CD8-positive, alpha-beta memory T cell (primary cell): ENCODE measurements around the gene SMYD3. TPM values are rescaled to one million over a fixed set of nuclear protein-coding genes. Genes with fewer than 3 reads are reported as not detected.

Source experiments
- CTCF ChIA-PET: fragments of 350-600 bp; sonication (Branson Sonifier 250); formaldehyde crosslinking; loops from one replicate; lab custom pipeline; 2021; ENCODE audit warnings: antibody characterized with exemption; lab: Charles Lee
- POLR2A ChIA-PET: fragments of 350-600 bp; sonication (Branson Sonifier 250); formaldehyde crosslinking; loops from one replicate; lab custom pipeline; 2021; ENCODE audit warnings: antibody characterized with exemption; lab: Charles Lee
- DNase-seq, 5 donors: peaks; one replicate each; pipeline versions ENCODE4 v3.0.0 to v3.0.0-alpha.2; 2020 to 2022; ENCODE audit warnings: mixed read lengths in 1 of 5
- H3K27ac ChIP-seq: one replicate; pipeline ENCODE4 v1.7.0; 2013; ENCODE audit warnings: low read depth, mild to moderate bottlenecking, low read length, moderate library complexity
- H3K27me3 ChIP-seq: 2 replicates; pipeline ENCODE4 v1.7.0; 2013; ENCODE audit warnings: low read length, mild to moderate bottlenecking; ENCODE audit not compliant: insufficient read depth, poor library complexity, severe bottlenecking
- H3K36me3 ChIP-seq: 2 replicates; pipeline ENCODE4 v1.7.0; 2013; ENCODE audit warnings: mild to moderate bottlenecking, low read length, moderate library complexity; ENCODE audit not compliant: insufficient read depth
- H3K4me1 ChIP-seq: 2 replicates; pipeline ENCODE4 v1.7.0; 2013; ENCODE audit warnings: mild to moderate bottlenecking, low read length, moderate library complexity; ENCODE audit not compliant: insufficient read depth
- H3K4me3 ChIP-seq: 2 replicates; pipeline ENCODE4 v1.7.0; 2013; ENCODE audit warnings: mild to moderate bottlenecking, low read length
- H3K9me3 ChIP-seq: 2 replicates; pipeline ENCODE4 v1.7.0; 2013; ENCODE audit warnings: mild to moderate bottlenecking, low read length
- H3K27ac Mint-ChIP-seq, 8 donors: one replicate each; pipeline ENCODE4 v1.8.0; 2020 to 2021; ENCODE audit warnings: mixed read lengths in 8 of 8, mild to moderate bottlenecking in 6 of 8, inconsistent platforms in 3 of 8, moderate library complexity in 3 of 8
- H3K27me3 Mint-ChIP-seq, 2 donors: one replicate each; pipeline ENCODE4 v1.8.0; 2020 to 2021; ENCODE audit warnings: mixed read lengths in 2 of 2, mild to moderate bottlenecking in 1 of 2, moderate library complexity in 1 of 2
- H3K36me3 Mint-ChIP-seq, 3 donors: one replicate each; pipeline ENCODE4 v1.8.0; 2020 to 2021; ENCODE audit warnings: mixed read lengths in 3 of 3, inconsistent platforms in 1 of 3, mild to moderate bottlenecking in 1 of 3
- H3K4me1 Mint-ChIP-seq, 3 donors: one replicate each; pipeline ENCODE4 v1.8.0; 2020 to 2021; ENCODE audit warnings: mixed read lengths in 3 of 3, inconsistent platforms in 1 of 3, mild to moderate bottlenecking in 1 of 3
- H3K4me3 Mint-ChIP-seq, 7 donors: one replicate each; pipeline ENCODE4 v1.8.0; 2020 to 2021; ENCODE audit warnings: mixed read lengths in 7 of 7, mild to moderate bottlenecking in 6 of 7, moderate library complexity in 4 of 7, inconsistent platforms in 2 of 7
- H3K9me3 Mint-ChIP-seq, 5 donors: one replicate each; pipeline ENCODE4 v1.8.0; 2020 to 2022; ENCODE audit warnings: mixed read lengths in 5 of 5, mild to moderate bottlenecking in 3 of 5, moderate library complexity in 2 of 5, inconsistent platforms in 1 of 5
- polyA plus RNA-seq: library from polyadenylated mRNA; unstranded; fragments of 300-500 nt; fragmentation: Illumina TruSeq; gene quantifications from one replicate; pipeline ENCODE4 v1.2.3, GENCODE V29; 2021
- total RNA-seq, 2 experiments: library from RNA; stranded (reverse); gene quantifications; one replicate each; pipeline ENCODE4 v1.2.3, GENCODE V29; 2021

SMYD3 gene
- total and polyA plus RNA-seq, 3 experiments from 2014 or later, result 12.4 to 31.7 (median 14.5) TPM

DNA sequence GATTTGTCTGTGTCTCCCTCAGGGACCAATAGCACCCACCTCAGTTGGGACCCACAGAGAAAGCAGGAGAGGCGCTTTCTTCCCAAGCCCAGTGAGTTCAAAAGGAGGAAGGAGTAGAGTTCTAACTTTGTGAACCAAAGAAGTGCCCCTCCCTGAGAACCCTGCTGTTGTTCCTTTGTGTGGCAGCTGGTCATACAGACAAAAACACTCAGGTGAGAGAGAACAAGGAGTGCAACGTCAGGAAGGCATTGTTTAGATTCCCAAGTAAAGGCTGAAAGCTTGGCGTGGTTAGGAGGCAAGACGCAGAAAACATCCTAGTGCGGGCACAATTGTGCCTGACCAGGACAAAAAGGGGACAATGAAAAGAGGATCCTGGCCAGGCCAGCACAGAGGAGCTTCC lies 697.7 kb downstream of the SMYD3 start:
- Histone ChIP-seq H3K27ac (no peak overlapping the region), H3K36me3 (no peaks in the 10 kb centered on the region), H3K27me3 (no peaks in the 10 kb centered on the region), H3K4me1 (no peaks in the 10 kb centered on the region), H3K9me3 (no peaks in the 10 kb centered on the region), H3K4me3 (no peak overlapping the region)
- H3K4me3 Mint-ChIP-seq, result no peak overlapping the region
- H3K27ac Mint-ChIP-seq, result peak overlapping the region in 1 of 8 donors; percentile 27
- peaks cover 0 to 13% (median 0%) of the 10 kb centered on the region in 3 donors for H3K36me3 Mint-ChIP-seq
- peaks cover 0 to under 1% (median 0%) of the 10 kb centered on the region in 5 donors for H3K9me3 Mint-ChIP-seq
- H3K27me3 Mint-ChIP-seq, result no peaks in the 10 kb centered on the region
- DNase-seq, result no peak
- ChIA-PET POLR2A (no interaction called here), CTCF (no interaction called here)
- H3K4me1 Mint-ChIP-seq, result peaks cover 13 to 25% (median 14%) of the 10 kb centered on the region in 3 donors

- no peaks in the 10 kb centered on the region for H3K27me3 ChIP-seq
- Mint-ChIP-seq H3K27me3 (no peaks in the 10 kb centered on the region), H3K9me3 (no peaks in the 10 kb centered on the region), H3K4me1 (peaks cover 13 to 25% (median 14%) of the 10 kb centered on the region in 3 donors), H3K27ac (peak overlapping the region in 5 of 8 donors; percentile 5 to 79 (median 29)), H3K36me3 (peaks cover 0 to 13% (median 2%) of the 10 kb centered on the region in 3 donors), H3K4me3 (peak overlapping the region in 5 of 7 donors; percentile 10 to 67 (median 56))
- POLR2A ChIA-PET, result no interaction called here
- no peaks in the 10 kb centered on the region for H3K4me1 ChIP-seq
- H3K27ac ChIP-seq, result no peak overlapping the region
- CTCF ChIA-PET, result no interaction called here
- no peaks in the 10 kb centered on the region for H3K9me3 ChIP-seq
- no peaks in the 10 kb centered on the region for H3K36me3 ChIP-seq
- no peak for DNase-seq
- H3K4me3 ChIP-seq, result no peak overlapping the region
These were observed 698.9 kb downstream of the SMYD3 start for GRCh38 chr1:245807954-245808719.

DNA sequence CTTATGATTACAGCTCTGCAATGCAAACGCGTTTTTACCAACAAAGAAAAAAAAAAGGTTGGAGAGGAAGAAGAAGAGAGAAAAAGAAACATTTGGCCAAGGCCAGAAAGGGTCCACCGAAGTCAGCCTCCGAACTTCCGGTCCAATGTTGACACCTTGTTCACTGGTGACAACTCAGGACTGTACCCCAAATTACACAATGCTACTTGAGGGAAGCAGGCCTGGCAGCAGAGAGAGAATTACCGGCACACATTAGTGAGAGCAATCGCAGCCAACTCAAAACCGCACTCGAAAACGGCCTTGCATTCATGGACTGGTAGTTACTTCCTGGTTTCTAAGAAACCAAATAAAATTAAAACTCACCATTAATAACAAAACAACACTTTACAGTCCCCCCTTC lies 699.8 kb downstream of the SMYD3 start:
- Mint-ChIP-seq H3K4me1 (peaks cover 13 to 25% (median 14%) of the 10 kb centered on the region in 3 donors), H3K27me3 (no peaks in the 10 kb centered on the region), H3K9me3 (no peaks in the 10 kb centered on the region), H3K4me3 (peak overlapping the region in 4 of 7 donors; percentile 15 to 58 (median 41)), H3K36me3 (peaks cover 2 to 8% (median 2%) of the 10 kb centered on the region in 3 donors), H3K27ac (peak overlapping the region in 4 of 8 donors; percentile 57 to 84 (median 66))
- H3K27me3 ChIP-seq, result no peaks in the 10 kb centered on the region
- no peaks in the 10 kb centered on the region for H3K4me1 ChIP-seq
- no peak overlapping the region for H3K27ac ChIP-seq
- CTCF ChIA-PET, result no interaction called here
- H3K4me3 ChIP-seq, result no peak overlapping the region
- DNase-seq, result no peak
- H3K9me3 ChIP-seq, result no peaks in the 10 kb centered on the region
- H3K36me3 ChIP-seq, result no peaks in the 10 kb centered on the region
- POLR2A ChIA-PET, result no interaction called here

- Mint-ChIP-seq H3K27me3 (no peaks in the 10 kb centered on the region), H3K4me3 (no peak overlapping the region), H3K27ac (no peak overlapping the region), H3K4me1 (peaks cover 13 to 25% (median 14%) of the 10 kb centered on the region in 3 donors), H3K36me3 (peaks cover 2 to 12% (median 4%) of the 10 kb centered on the region in 3 donors), H3K9me3 (no peaks in the 10 kb centered on the region)
- Histone ChIP-seq H3K27me3 (no peaks in the 10 kb centered on the region), H3K36me3 (no peaks in the 10 kb centered on the region), H3K4me3 (no peak overlapping the region), H3K27ac (no peak overlapping the region), H3K9me3 (no peaks in the 10 kb centered on the region), H3K4me1 (no peaks in the 10 kb centered on the region)
- POLR2A ChIA-PET, result no interaction called here
- DNase-seq, result no peak
- CTCF ChIA-PET, result no interaction called here
These were observed 701.5 kb downstream of the SMYD3 start for GRCh38 chr1:245805532-245805931.

GRCh38 chr1:245804696-245805095 lies 702.4 kb downstream of the SMYD3 start:
- peaks cover 13 to 22% (median 14%) of the 10 kb centered on the region in 3 donors for H3K4me1 Mint-ChIP-seq
- Histone ChIP-seq H3K36me3 (no peaks in the 10 kb centered on the region), H3K27ac (no peak overlapping the region), H3K9me3 (no peaks in the 10 kb centered on the region), H3K4me1 (no peaks in the 10 kb centered on the region), H3K4me3 (no peak overlapping the region), H3K27me3 (no peaks in the 10 kb centered on the region)
- DNase-seq, result no peak
- no peak overlapping the region for H3K4me3 Mint-ChIP-seq
- no peaks in the 10 kb centered on the region for H3K27me3 Mint-ChIP-seq
- POLR2A ChIA-PET, result no interaction called here
- CTCF ChIA-PET, result no interaction called here
- peaks cover 4 to 17% (median 5%) of the 10 kb centered on the region in 3 donors for H3K36me3 Mint-ChIP-seq
- no peaks in the 10 kb centered on the region for H3K9me3 Mint-ChIP-seq
- no peak overlapping the region for H3K27ac Mint-ChIP-seq

DNA sequence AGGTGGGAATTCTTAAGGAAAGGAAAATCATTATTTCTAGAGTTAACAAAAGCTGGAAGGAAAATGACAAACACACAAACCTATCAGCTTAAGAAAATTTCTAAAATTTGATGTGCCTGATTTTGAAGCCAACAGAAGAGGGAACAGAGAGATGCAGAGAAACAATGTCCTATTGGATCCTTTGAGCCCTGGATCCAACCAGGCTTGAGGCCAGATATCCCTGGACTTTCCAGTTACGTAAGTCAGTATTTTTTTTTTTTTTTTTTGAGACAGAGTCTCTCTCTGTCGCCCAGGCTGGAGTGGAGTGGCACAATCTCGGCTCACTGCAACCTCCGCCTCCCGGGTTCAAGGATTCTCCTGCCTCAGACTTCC lies 703.4 kb downstream of the SMYD3 start:
- POLR2A ChIA-PET, result no interaction called here
- Mint-ChIP-seq H3K27me3 (no peaks in the 10 kb centered on the region), H3K4me1 (peaks cover 13 to 18% (median 14%) of the 10 kb centered on the region in 3 donors), H3K27ac (no peak overlapping the region), H3K9me3 (peaks cover 0 to 3% (median 0%) of the 10 kb centered on the region in 5 donors), H3K4me3 (no peak overlapping the region), H3K36me3 (peaks cover 4 to 19% (median 5%) of the 10 kb centered on the region in 3 donors)
- H3K9me3 ChIP-seq, result no peaks in the 10 kb centered on the region
- no peaks in the 10 kb centered on the region for H3K36me3 ChIP-seq
- H3K27ac ChIP-seq, result no peak overlapping the region
- DNase-seq, result no peak
- no peaks in the 10 kb centered on the region for H3K4me1 ChIP-seq
- CTCF ChIA-PET, result no interaction called here
- no peak overlapping the region for H3K4me3 ChIP-seq
- H3K27me3 ChIP-seq, result no peaks in the 10 kb centered on the region

GRCh38 chr1:245802941-245803665 lies 704.0 kb downstream of the SMYD3 start:
- Mint-ChIP-seq H3K27ac (no peak overlapping the region), H3K27me3 (no peaks in the 10 kb centered on the region), H3K4me1 (peaks cover 10 to 16% (median 11%) of the 10 kb centered on the region in 3 donors), H3K36me3 (peaks cover 4 to 19% (median 6%) of the 10 kb centered on the region in 3 donors), H3K9me3 (peaks cover 0 to 3% (median 0%) of the 10 kb centered on the region in 5 donors), H3K4me3 (no peak overlapping the region)
- no peaks in the 10 kb centered on the region for H3K36me3 ChIP-seq
- CTCF ChIA-PET, result interaction anchor here (1.0 kb wide), 1 partner anchor 21 kb away, joined by 3 read pairs; no protein-coding TSS in a partner anchor
- H3K4me3 ChIP-seq, result no peak overlapping the region
- no peaks in the 10 kb centered on the region for H3K9me3 ChIP-seq
- no peak for DNase-seq
- H3K27me3 ChIP-seq, result no peaks in the 10 kb centered on the region
- POLR2A ChIA-PET, result no interaction called here
- H3K4me1 ChIP-seq, result no peaks in the 10 kb centered on the region
- H3K27ac ChIP-seq, result no peak overlapping the region
